Upper lobe of right lung (tissue), 1 donor: ENCODE results near the gene DIP2A. TPM values are rescaled to one million over a fixed set of nuclear protein-coding genes. Genes with fewer than 3 reads are reported as not detected.
A peak's percentile ranks its signal among the peaks of the same experiment; 100 is the strongest.

ENCODE experiments used
- ATAC-seq: fragments of 200-7000 bp; cut with Tn5 transposase; one replicate; pipeline ENCODE4 v1.9.1; 2020; ENCODE audit warnings: mild to moderate bottlenecking, moderate library complexity
- DNase-seq: peaks from one replicate; pipeline ENCODE4 v3.0.0-alpha.2; 2020
- H3K27ac ChIP-seq: fragments of 200-600 bp; one replicate; pipeline ENCODE4 v1.8.0; 2022
- H3K27me3 ChIP-seq: fragments of 200-600 bp; one replicate; pipeline ENCODE4 v1.8.0; 2022; ENCODE audit warnings: mild to moderate bottlenecking
- H3K36me3 ChIP-seq: fragments of 200-600 bp; one replicate; pipeline ENCODE4 v1.8.0; 2022
- H3K4me1 ChIP-seq: fragments of 200-600 bp; one replicate; pipeline ENCODE4 v1.8.0; 2022
- H3K4me3 ChIP-seq: fragments of 200-600 bp; one replicate; pipeline ENCODE4 v1.8.0; 2022; ENCODE audit warnings: mild to moderate bottlenecking
- H3K9me3 ChIP-seq: fragments of 200-600 bp; one replicate; pipeline ENCODE4 v1.8.0; 2022
- CTCF ChIP-seq: fragments of 200-600 bp; IDR thresholded peaks from one replicate; pipeline ENCODE4 v1.8.0; 2022; ENCODE audit warnings: antibody characterized with exemption
- intact Hi-C: fragments of 100-400 bp; cut with DNase I; formaldehyde crosslinking; loops from one replicate; pipeline ENCODE4 v1.11.0; 2022
- total RNA-seq: library from RNA; stranded (reverse); fragmentation: NEBNext Ultra II Directional; extraction: Animal tissue kit (Norgen Biotek cat#: 25700); gene quantifications from one replicate; pipeline ENCODE4 v1.2.1, GENCODE V29; 2021
- donor health status: DM: no; HTN: yes; CAD: no; lungs with severe emphysema.

Gene DIP2A
- total RNA-seq, 1 donor from 2014 or later, result 35.6 TPM

- Histone ChIP-seq H3K36me3 (peaks cover 76% of the 10 kb centered on the region), H3K27ac (no peak overlapping the region), H3K4me1 (no peaks in the 10 kb centered on the region), H3K9me3 (no peaks in the 10 kb centered on the region), H3K27me3 (no peaks in the 10 kb centered on the region), H3K4me3 (no peak overlapping the region)
- ATAC-seq, result peak; percentile 14
- intact Hi-C loops, result loop anchor here (5.0 kb wide), 1 partner anchor 48 kb away; no protein-coding TSS in a partner anchor
- DNase-seq, result no peak
- TF ChIP-seq CTCF, result no peak
Observed at GRCh38 chr21:46545363-46545762, 86.7 kb downstream of the DIP2A start.

GRCh38 chr21:46545911-46546310 lies 87.2 kb downstream of the DIP2A start:
- Histone ChIP-seq H3K36me3 (peaks cover 78% of the 10 kb centered on the region), H3K27ac (no peak overlapping the region), H3K9me3 (no peaks in the 10 kb centered on the region), H3K4me3 (no peak overlapping the region), H3K4me1 (no peaks in the 10 kb centered on the region), H3K27me3 (no peaks in the 10 kb centered on the region)
- no peak for ATAC-seq
- DNase-seq, result no peak
- TF ChIP-seq CTCF, result no peak
- intact Hi-C loops, result loop anchor here (5.0 kb wide), 1 partner anchor 49 kb away; no protein-coding TSS in a partner anchor

DNA sequence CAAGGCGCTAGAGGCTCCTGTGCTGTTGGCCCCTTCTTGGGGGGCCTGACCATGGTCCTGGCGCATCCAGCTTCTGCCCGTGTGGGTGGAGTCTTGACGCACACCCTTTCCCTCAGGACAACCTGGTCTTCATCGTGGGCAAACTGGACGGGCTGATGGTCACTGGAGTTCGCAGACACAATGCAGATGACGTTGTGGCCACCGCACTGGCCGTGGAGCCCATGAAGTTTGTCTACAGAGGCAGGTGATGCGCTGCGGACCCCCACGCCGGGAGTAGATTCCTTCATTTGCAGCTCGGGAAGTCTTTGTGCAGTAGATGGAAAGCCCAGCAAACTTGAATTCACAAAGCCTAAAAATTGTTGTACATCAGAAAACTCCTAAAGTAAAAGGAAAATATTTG lies 88.1 kb downstream of the DIP2A start:
- ATAC-seq (no peak), DNase-seq (no peak)
- Histone ChIP-seq H3K27me3 (no peaks in the 10 kb centered on the region), H3K9me3 (no peaks in the 10 kb centered on the region), H3K4me1 (no peaks in the 10 kb centered on the region), H3K4me3 (no peak overlapping the region), H3K27ac (no peak overlapping the region), H3K36me3 (peaks cover 75% of the 10 kb centered on the region)
- TF ChIP-seq CTCF, result no peak
- intact Hi-C loops, result loop anchor here (5.0 kb wide), 1 partner anchor 49 kb away; no protein-coding TSS in a partner anchor

DNA sequence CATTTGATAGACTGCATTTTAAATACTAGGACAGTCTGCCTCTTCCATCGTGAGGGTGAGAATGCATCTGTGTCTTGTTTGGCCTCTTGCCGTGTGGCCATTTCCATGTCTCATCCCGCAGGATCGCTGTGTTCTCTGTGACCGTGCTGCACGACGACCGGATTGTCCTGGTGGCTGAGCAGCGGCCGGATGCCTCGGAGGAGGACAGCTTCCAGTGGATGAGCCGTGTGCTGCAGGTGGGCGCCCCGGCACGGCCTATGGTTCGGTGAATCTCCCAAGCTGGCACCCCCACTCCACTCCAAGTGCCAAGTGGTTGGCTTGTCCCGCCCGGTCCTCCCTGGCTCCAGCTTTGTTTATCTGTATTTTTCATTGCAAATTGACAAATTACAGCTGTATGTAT lies 91.0 kb downstream of the DIP2A start:
- intact Hi-C loops, result loop anchor here (5.0 kb wide), 1 partner anchor 52 kb away; no protein-coding TSS in a partner anchor
- peaks cover 60% of the 10 kb centered on the region for H3K36me3 ChIP-seq
- no peak for TF ChIP-seq CTCF
- H3K9me3 ChIP-seq, result no peaks in the 10 kb centered on the region
- H3K4me3 ChIP-seq, result no peak overlapping the region
- no peak for DNase-seq
- no peak overlapping the region for H3K27ac ChIP-seq
- no peaks in the 10 kb centered on the region for H3K27me3 ChIP-seq
- H3K4me1 ChIP-seq, result no peaks in the 10 kb centered on the region
- ATAC-seq, result no peak

GRCh38 chr21:46550116-46550941 lies 91.6 kb downstream of the DIP2A start:
- H3K4me1 ChIP-seq, result no peaks in the 10 kb centered on the region
- ATAC-seq, result peak; percentile 9
- peak overlapping the region; percentile 3 for H3K27ac ChIP-seq
- no peak for TF ChIP-seq CTCF
- no peak for DNase-seq
- intact Hi-C loops, result no loop called here
- peaks cover 60% of the 10 kb centered on the region for H3K36me3 ChIP-seq
- H3K27me3 ChIP-seq, result no peaks in the 10 kb centered on the region
- no peak overlapping the region for H3K4me3 ChIP-seq
- H3K9me3 ChIP-seq, result no peaks in the 10 kb centered on the region
